Esophagus squamous epithelium (tissue), 5 donors: Measurements from ENCODE around the gene OR51V1. TPM values are rescaled to one million over a fixed set of nuclear protein-coding genes. Genes with fewer than 3 reads are reported as not detected.
"Not testable (repeated sequence)": the region's sequence is repeated elsewhere in the genome, so short reads cannot be mapped to it uniquely, and the experiment has no call there.

ENCODE experiments used
- DNase-seq: peaks from one replicate; lab custom pipeline; 2025; lab: John Stamatoyannopoulos, UW
- H3K27ac ChIP-seq, 4 donors: fragments of 200-600 bp; sonication (generic); one replicate each; pipeline ENCODE4 v1.5.1; 2016 to 2019; ENCODE audit warnings: mild to moderate bottlenecking in 1 of 4
- H3K27me3 ChIP-seq, 4 donors: fragments of 200-600 bp; sonication (generic); 1 replicate in 3 of 4; 2 replicates in 1 of 4; pipeline versions ENCODE4 v1.5.1 to v1.6.0; 2017 to 2021; ENCODE audit warnings: antibody characterized with exemption in 1 of 4
- H3K36me3 ChIP-seq, 3 donors: fragments of 200-600 bp; sonication (generic); one replicate each; pipeline ENCODE4 v1.5.1; 2016 to 2019
- H3K4me1 ChIP-seq, 3 donors: fragments of 200-600 bp; sonication (generic); one replicate each; pipeline ENCODE4 v1.5.1; 2017 to 2019
- H3K4me3 ChIP-seq, 4 donors: fragments of 200-600 bp; sonication (generic); 1 replicate in 3 of 4; 2 replicates in 1 of 4; pipeline ENCODE4 v1.5.1; 2016 to 2019; ENCODE audit warnings: mild to moderate bottlenecking in 2 of 4, moderate library complexity in 1 of 4
- H3K9me3 ChIP-seq, 3 donors: fragments of 200-600 bp; sonication (generic); one replicate each; pipeline ENCODE4 v1.5.1; 2016 to 2019
- CTCF ChIP-seq, 6 experiments: fragments of 450-650 bp in 4 of 6; fragments of 200-600 bp in 2 of 6; sonication (generic) in 2 of 6; IDR thresholded peaks; one replicate each; pipeline ENCODE4 v1.5.1; 2016 to 2019; ENCODE audit warnings: antibody characterized with exemption in 6 of 6, mild to moderate bottlenecking in 4 of 6, moderate library complexity in 4 of 6
- POLR2A ChIP-seq, 4 donors: fragments of 450-650 bp; IDR thresholded peaks; one replicate each; pipeline ENCODE4 v1.6.1; 2017; ENCODE audit warnings: antibody characterized with exemption in 4 of 4, mild to moderate bottlenecking in 4 of 4, moderate library complexity in 3 of 4
- WGBS, 2 donors: methylation state at CpG; one replicate each; pipeline ENCODE4 v1.1.5; 2018; 5-methylcytosine and 5-hydroxymethylcytosine counted together
- intact Hi-C: fragments of 100-400 bp; cut with DNase I; formaldehyde crosslinking; loops from one replicate; pipeline ENCODE4 v1.15.0; 2022
- total RNA-seq, 4 donors: library from RNA; depleted of rRNA; stranded (reverse); fragments of >200 nt; gene quantifications; one replicate each; pipeline ENCODE4 v1.1.0, GENCODE V29; 2016
- donor health status: DM: yes; HTN: yes; CAD: no.

OR51V1 gene
- total RNA-seq, 4 donors from 2014 or later, result not detected

GRCh38 chr11:5174934-5175333 lies 25.5 kb downstream of the OR51V1 start:
- H3K36me3 ChIP-seq, result no peaks in the 10 kb centered on the region
- 84 to 86% methylated on average over 7 of the region's 7 CpGs for WGBS, 2 donors
- no peak for DNase-seq
- H3K4me3 ChIP-seq, result no peak overlapping the region
- intact Hi-C loops, result no loop called here
- no peaks in the 10 kb centered on the region for H3K27me3 ChIP-seq
- TF ChIP-seq POLR2A (IDR thresholded peaks at IDR 0.05), result no peak
- no peak overlapping the region for H3K27ac ChIP-seq
- H3K4me1 ChIP-seq, result no peaks in the 10 kb centered on the region
- no peaks in the 10 kb centered on the region for H3K9me3 ChIP-seq

GRCh38 chr11:5171856-5172255 lies 28.6 kb downstream of the OR51V1 start:
- no peak for DNase-seq
- no peaks in the 10 kb centered on the region for H3K36me3 ChIP-seq
- H3K27me3 ChIP-seq, result no peaks in the 10 kb centered on the region
- TF ChIP-seq CTCF (IDR thresholded peaks at IDR 0.05), result no peak
- TF ChIP-seq POLR2A (IDR thresholded peaks at IDR 0.05), result no peak
- H3K4me1 ChIP-seq, result no peaks in the 10 kb centered on the region
- H3K4me3 ChIP-seq, result no peak overlapping the region
- H3K27ac ChIP-seq, result no peak overlapping the region
- intact Hi-C loops, result no loop called here
- H3K9me3 ChIP-seq, result no peaks in the 10 kb centered on the region
- WGBS, 2 donors, result 48 to 50% methylated on average over 2 of the region's 2 CpGs

- H3K27ac ChIP-seq, H3K4me1 ChIP-seq, H3K27me3 ChIP-seq, H3K9me3 ChIP-seq, DNase-seq, H3K36me3 ChIP-seq, intact Hi-C loops, H3K4me3 ChIP-seq: not testable (repeated sequence)
These were observed 34.6 kb downstream of the OR51V1 start for GRCh38 chr11:5165898-5166297.

- H3K4me1 ChIP-seq, intact Hi-C loops, H3K9me3 ChIP-seq, DNase-seq, H3K36me3 ChIP-seq, H3K27me3 ChIP-seq, H3K27ac ChIP-seq, H3K4me3 ChIP-seq: not testable (repeated sequence)
- 52 to 68% methylated on average over 6 of the region's 6 CpGs for WGBS, 2 donors
These were observed 35.7 kb downstream of the OR51V1 start for GRCh38 chr11:5164807-5165206.

GRCh38 chr11:5161045-5161444 lies 39.4 kb downstream of the OR51V1 start:
- DNase-seq, H3K36me3 ChIP-seq, H3K4me1 ChIP-seq, H3K4me3 ChIP-seq, H3K9me3 ChIP-seq, H3K27me3 ChIP-seq, intact Hi-C loops, H3K27ac ChIP-seq: not testable (repeated sequence)
- WGBS, 2 donors, result 67 to 80% methylated on average over 1 of the region's 1 CpG

GRCh38 chr11:5160217-5160616 lies 40.3 kb downstream of the OR51V1 start:
- intact Hi-C loops, H3K27ac ChIP-seq, H3K4me1 ChIP-seq, H3K9me3 ChIP-seq, H3K27me3 ChIP-seq, H3K4me3 ChIP-seq, DNase-seq, H3K36me3 ChIP-seq: not testable (repeated sequence)
- WGBS, 2 donors, result 85 to 100% methylated on average over 2 to 4 of the region's 4 CpGs

- no peaks in the 10 kb centered on the region for H3K9me3 ChIP-seq
- intact Hi-C loops, result no loop called here
- DNase-seq, result no peak
- H3K36me3 ChIP-seq, result no peaks in the 10 kb centered on the region
- H3K4me3 ChIP-seq, result no peak overlapping the region
- TF ChIP-seq POLR2A (IDR thresholded peaks at IDR 0.05) (no peak), CTCF (IDR thresholded peaks at IDR 0.05) (no peak)
- H3K27me3 ChIP-seq, result no peaks in the 10 kb centered on the region
- no peak overlapping the region for H3K27ac ChIP-seq
- H3K4me1 ChIP-seq, result no peaks in the 10 kb centered on the region
These were observed 40.7 kb downstream of the OR51V1 start for GRCh38 chr11:5159806-5160205.

GRCh38 chr11:5154657-5155056 lies 45.8 kb downstream of the OR51V1 start, which contains the start of gene OR52A1:
Gene OR52A1 (minus strand): TSS chr11:5154757. CDS start chr11:5152369, 2,388 bp downstream.
- no peak for TF ChIP-seq POLR2A (IDR thresholded peaks at IDR 0.05)
- TF ChIP-seq CTCF (IDR thresholded peaks at IDR 0.05), result no peak
- DNase-seq, result no peak
- intact Hi-C loops, result no loop called here
- 49 to 62% methylated on average over 3 of the region's 3 CpGs for WGBS, 2 donors
- H3K4me3 ChIP-seq, result no peak within 1 kb of the TSS
- H3K36me3 ChIP-seq, result no peaks in the 10 kb centered on the region
- H3K27ac ChIP-seq, result no peak within 1 kb of the TSS
- no peaks in the 10 kb centered on the region for H3K9me3 ChIP-seq
- no peaks in the 10 kb centered on the region for H3K27me3 ChIP-seq
- no peaks in the 10 kb centered on the region for H3K4me1 ChIP-seq
